HEK293T (cell line): ENCODE measurements around the gene BRF1.

Experiments used
- ARNT ChIP-seq: fragments of 450-650 bp; IDR thresholded peaks from 2 replicates; pipeline ENCODE4 v1.6.1; 2017; ENCODE audit warnings: mild to moderate bottlenecking
- FOXM1 ChIP-seq: fragments of 450-650 bp; IDR thresholded peaks from 2 replicates; pipeline ENCODE4 v1.6.1; 2017; ENCODE audit warnings: mild to moderate bottlenecking, borderline replicate concordance
- PKNOX1 ChIP-seq: fragments of 450-650 bp; IDR thresholded peaks from 2 replicates; pipeline ENCODE4 v1.6.1; 2016
- SP1 ChIP-seq: fragments of 450-650 bp; IDR thresholded peaks from 2 replicates; pipeline ENCODE4 v1.6.1; 2017
- ZNF384 ChIP-seq: fragments of 450-650 bp; IDR thresholded peaks from 2 replicates; pipeline ENCODE4 v1.6.1; 2016

GRCh38 chr14:105207996-105208737 lies 92.6 kb downstream of the BRF1 start:
- no peak for TF ChIP-seq PKNOX1
- no peak for TF ChIP-seq FOXM1
- TF ChIP-seq SP1: no peak
- no peak for TF ChIP-seq ZNF384
- no peak for TF ChIP-seq ARNT
